ENCODE results near the gene CNTNAP5.

DNA sequence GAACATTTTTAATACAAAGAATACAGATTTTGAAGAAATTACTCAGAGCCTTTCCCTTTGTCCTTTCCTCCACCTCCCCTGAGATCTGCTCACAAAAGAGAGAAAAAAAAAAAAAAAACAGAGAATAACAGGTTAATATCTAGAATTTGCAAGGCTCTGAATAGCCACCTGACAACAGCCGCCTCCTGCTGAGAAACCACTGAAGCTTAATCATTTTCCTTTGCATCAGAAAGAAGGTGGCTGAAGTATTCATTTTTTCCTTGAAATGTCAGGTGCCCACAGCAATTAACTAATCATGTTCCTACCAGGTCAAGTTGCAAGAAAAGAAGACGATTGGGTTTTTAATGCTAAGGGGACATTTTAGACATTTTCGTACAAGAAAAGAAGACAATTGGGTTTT, 21.2 kb downstream of the CNTNAP5 start:
- TF ChIP-seq POLR2AphosphoS5 (IDR thresholded peaks at IDR 0.05) (no peak), POLR2A (IDR thresholded peaks at IDR 0.05) (no peak)
